DOHH2 (cell line): ENCODE data around the gene PCLO.

Experiments
- CTCF ChIP-seq: fragments of 200-600 bp; sonication (generic); IDR thresholded peaks from one replicate; pipeline ENCODE4 v1.5.1; 2014; ENCODE audit warnings: antibody characterized with exemption, mild to moderate bottlenecking, low read depth, low read length; ENCODE audit not compliant: poor library complexity, severe bottlenecking
- EZH2phosphoT487 ChIP-seq: fragments of 200-600 bp; sonication (generic); IDR thresholded peaks from 2 replicates; pipeline ENCODE4 v1.6.1; 2017; ENCODE audit warnings: borderline replicate concordance, mild to moderate bottlenecking, antibody characterized with exemption, low read length, moderate library complexity, mixed read lengths

GRCh38 chr7:82972135-82972534, 190.5 kb downstream of the PCLO start:
- TF ChIP-seq CTCF (no peak), EZH2phosphoT487 (no peak)
